HG02870 (cell line): ENCODE data around the gene MX1.

Source experiments
- ATAC-seq: cut with Tn5 transposase; IDR thresholded peaks from one replicate; pipeline ENCODE4 v1.9.1; 2021; ENCODE audit warnings: mild to moderate bottlenecking, moderate library complexity; ENCODE audit not compliant: unreplicated experiment

MX1 gene

GRCh38 chr21:41488080-41488479, 62.0 kb downstream of the MX1 start:
- no peak for ATAC-seq

- no peak for ATAC-seq
Observed at GRCh38 chr21:41489329-41489728, 63.3 kb downstream of the MX1 start.

GRCh38 chr21:41490330-41490729, 64.3 kb downstream of the MX1 start:
- ATAC-seq: no peak

GRCh38 chr21:41491412-41491811, 65.4 kb downstream of the MX1 start:
- no peak for ATAC-seq

- ATAC-seq: no peak
Observed at GRCh38 chr21:41494242-41494641, 68.2 kb downstream of the MX1 start.

- no peak for ATAC-seq
Observed at GRCh38 chr21:41497008-41497407, 71.0 kb downstream of the MX1 start.

GRCh38 chr21:41497788-41498187, 71.7 kb downstream of the MX1 start:
- no peak for ATAC-seq

- no peak for ATAC-seq
Observed at GRCh38 chr21:41499920-41500319, 73.9 kb downstream of the MX1 start.

GRCh38 chr21:41500363-41500762, 74.3 kb downstream of the MX1 start:
- no peak for ATAC-seq

GRCh38 chr21:41500931-41501381, 74.9 kb downstream of the MX1 start:
- ATAC-seq: no peak

- no peak for ATAC-seq
Observed at GRCh38 chr21:41501919-41502318, 75.9 kb downstream of the MX1 start.

- no peak for ATAC-seq
Observed at GRCh38 chr21:41503331-41503730, 77.3 kb downstream of the MX1 start.

GRCh38 chr21:41504030-41504429, 78.0 kb downstream of the MX1 start:
- no peak for ATAC-seq

GRCh38 chr21:41506005-41506594, 80.1 kb downstream of the MX1 start:
- no peak for ATAC-seq

- no peak for ATAC-seq
Observed at GRCh38 chr21:41506611-41507520, 80.8 kb downstream of the MX1 start.

- no peak for ATAC-seq
Observed at GRCh38 chr21:41507521-41508414, 81.7 kb downstream of the MX1 start, which contains the start of gene TMPRSS2. TSS of gene TMPRSS2 (minus strand) at chr21:41508158. CDS start at chr21:41498133, 10,025 bp downstream.

- ATAC-seq: no peak
Observed at GRCh38 chr21:41508415-41509144, 82.5 kb downstream of the MX1 start.
